Stimulated activated CD8-positive, alpha-beta memory T cell treated with anti-CD3 and anti-CD28 coated beads, Interleukin-4, amount 100 ng/mL, for 24 hours (primary cell): ENCODE data around the gene RHBDD2.

ENCODE experiments used
- DNase-seq: peaks from one replicate; pipeline ENCODE4 v3.0.0-alpha.2; 2020; ENCODE audit warnings: low read depth

The RHBDD2 gene

DNA sequence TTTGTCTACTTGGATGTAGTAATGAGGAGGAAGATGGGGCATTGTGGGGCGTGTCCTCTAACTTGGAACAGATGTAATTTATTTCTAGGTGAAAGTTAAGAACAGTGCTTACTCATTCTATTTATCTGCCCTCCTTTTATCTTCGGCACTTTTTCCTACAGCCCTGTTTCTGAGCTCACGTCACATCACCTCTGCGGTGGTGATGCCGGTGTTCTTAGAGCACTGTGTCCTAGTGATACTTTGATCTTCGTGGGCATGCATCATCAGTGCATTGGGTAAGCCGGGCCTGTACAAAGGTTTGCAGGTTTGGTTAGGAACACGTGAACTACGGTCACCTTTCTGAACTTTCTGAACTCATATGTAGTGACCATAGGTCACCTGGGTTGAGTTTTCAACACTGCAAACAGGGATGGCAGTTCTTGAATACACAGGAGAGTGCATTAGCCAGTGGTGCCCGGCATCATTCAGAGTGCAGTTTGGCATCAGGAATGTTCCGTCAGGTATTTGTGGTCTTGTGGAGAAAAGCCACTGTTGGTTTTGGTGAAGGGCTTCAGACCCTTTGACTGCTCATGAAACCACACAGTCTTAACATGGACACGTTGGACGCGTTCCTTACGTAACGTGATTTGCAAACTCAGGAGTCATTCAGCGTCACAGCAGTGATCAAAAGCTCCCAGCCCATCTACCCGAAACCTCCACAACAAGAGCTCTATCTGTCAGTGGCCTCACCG, 41.8 kb downstream of the RHBDD2 start:
- DNase-seq, result no peak

GRCh38 chr7:75921479-75921878, 42.6 kb downstream of the RHBDD2 start:
- DNase-seq, result no peak

DNA sequence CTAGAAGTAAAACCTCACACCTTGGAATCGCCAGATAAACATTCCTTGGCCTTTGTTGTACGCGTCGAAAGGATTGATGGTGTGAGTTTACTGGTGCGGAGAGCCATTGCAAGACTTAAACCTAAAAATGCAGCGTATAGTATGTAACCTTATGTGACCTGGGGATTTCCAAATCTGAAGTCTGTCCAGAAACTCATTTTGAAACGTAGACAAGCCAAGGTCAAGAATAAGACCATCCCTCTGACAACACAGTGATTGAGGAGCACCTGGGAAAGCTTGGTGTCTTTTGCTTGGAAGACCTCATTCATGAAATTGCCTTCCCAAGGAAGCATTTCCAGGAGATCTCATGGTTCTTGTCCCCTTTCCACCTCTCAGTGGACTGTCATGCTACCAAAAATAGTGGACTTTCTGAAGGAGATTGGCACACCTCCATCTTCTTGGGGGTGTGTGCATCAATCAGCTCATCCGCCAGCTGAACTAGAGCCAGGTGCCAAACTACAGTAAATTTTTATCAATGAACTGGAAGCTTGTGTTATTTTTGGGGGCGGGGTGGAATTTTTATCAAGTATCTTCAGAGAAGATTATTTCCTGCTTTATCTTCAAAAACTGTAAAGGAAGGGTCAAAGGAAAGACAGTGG, 44.3 kb downstream of the RHBDD2 start:
- no peak for DNase-seq

- no peak for DNase-seq
These were observed 45.4 kb downstream of the RHBDD2 start for GRCh38 chr7:75924256-75924655.

DNA sequence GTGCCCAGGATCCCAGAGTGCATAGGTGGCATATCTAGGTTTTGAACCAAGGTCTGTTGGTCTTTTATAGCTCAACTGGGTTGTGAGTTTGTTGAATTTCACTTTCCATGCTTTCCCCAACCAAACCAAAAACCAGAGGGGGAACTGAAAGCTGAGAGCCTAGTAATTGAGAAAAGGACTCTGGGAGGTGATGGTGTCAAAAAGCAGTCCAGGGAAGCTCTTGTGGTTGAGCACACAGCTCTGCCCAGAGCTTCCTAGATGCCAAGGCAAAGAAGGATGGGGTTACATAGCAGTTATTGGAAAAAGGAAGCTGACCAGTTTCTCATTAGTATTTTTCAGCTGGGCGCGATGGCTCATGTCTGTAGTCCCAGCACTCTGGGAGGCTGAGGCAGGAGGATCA, 46.1 kb downstream of the RHBDD2 start:
- no peak for DNase-seq

GRCh38 chr7:75925717-75926435, 47.0 kb downstream of the RHBDD2 start:
- no peak for DNase-seq

DNA sequence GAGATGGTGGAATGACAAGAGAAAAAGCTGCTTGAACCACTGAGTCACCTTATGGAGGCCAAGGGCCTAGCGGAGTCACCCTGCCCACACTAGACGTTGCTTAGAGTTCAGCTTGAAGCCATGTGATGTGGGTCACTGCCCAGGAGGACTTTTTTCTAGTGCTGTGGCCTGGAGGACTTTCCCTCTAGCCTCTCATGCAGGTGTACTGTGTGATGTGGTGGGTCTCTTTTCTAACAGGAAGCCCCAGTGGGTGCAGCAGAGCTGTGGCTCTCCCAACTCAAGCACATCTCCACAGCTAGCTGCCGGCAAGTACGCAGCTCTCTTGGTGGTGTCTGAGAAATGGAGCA, 49.7 kb downstream of the RHBDD2 start:
- no peak for DNase-seq

GRCh38 chr7:75931680-75932079, 52.8 kb downstream of the RHBDD2 start:
- no peak for DNase-seq

- no peak for DNase-seq
These were observed 59.3 kb downstream of the RHBDD2 start for GRCh38 chr7:75937958-75938786.
